HG03060 (cell line): ENCODE data around the gene PARD3B.

ENCODE experiments used
- ATAC-seq: cut with Tn5 transposase; IDR thresholded peaks from one replicate; pipeline ENCODE4 v1.9.1; 2021; ENCODE audit warnings: low read depth, moderate number of reproducible peaks; ENCODE audit not compliant: unreplicated experiment

PARD3B gene

GRCh38 chr2:204687776-204688175, 142.5 kb downstream of the PARD3B start:
- no peak for ATAC-seq

- no peak for ATAC-seq
Measured at GRCh38 chr2:204691911-204692510, 146.7 kb downstream of the PARD3B start.

- no peak for ATAC-seq
Measured at GRCh38 chr2:204692790-204693189, 147.5 kb downstream of the PARD3B start.

- ATAC-seq, result no peak
Measured at GRCh38 chr2:204693262-204693661, 148.0 kb downstream of the PARD3B start.

- no peak for ATAC-seq
Measured at GRCh38 chr2:204695506-204695905, 150.2 kb downstream of the PARD3B start.

GRCh38 chr2:204696124-204696523, 150.8 kb downstream of the PARD3B start:
- no peak for ATAC-seq

GRCh38 chr2:204705243-204705932, 160.1 kb downstream of the PARD3B start:
- no peak for ATAC-seq

- no peak for ATAC-seq
Measured at GRCh38 chr2:204706939-204707338, 161.7 kb downstream of the PARD3B start.

- ATAC-seq, result no peak
Measured at GRCh38 chr2:204713211-204713610, 167.9 kb downstream of the PARD3B start.

GRCh38 chr2:204715361-204715760, 170.1 kb downstream of the PARD3B start:
- ATAC-seq, result no peak

GRCh38 chr2:204717591-204717990, 172.3 kb downstream of the PARD3B start:
- ATAC-seq, result no peak

- no peak for ATAC-seq
Measured at GRCh38 chr2:204718607-204719006, 173.3 kb downstream of the PARD3B start.

- ATAC-seq, result no peak
Measured at GRCh38 chr2:204720874-204721273, 175.6 kb downstream of the PARD3B start.

- ATAC-seq, result no peak
Measured at GRCh38 chr2:204722207-204722606, 176.9 kb downstream of the PARD3B start.

- ATAC-seq, result no peak
Measured at GRCh38 chr2:204722691-204723090, 177.4 kb downstream of the PARD3B start.

- no peak for ATAC-seq
Measured at GRCh38 chr2:204725693-204726360, 180.6 kb downstream of the PARD3B start.

- ATAC-seq, result no peak
Measured at GRCh38 chr2:204726831-204727230, 181.6 kb downstream of the PARD3B start.

GRCh38 chr2:204727368-204727767, 182.1 kb downstream of the PARD3B start:
- no peak for ATAC-seq

GRCh38 chr2:204730603-204731002, 185.3 kb downstream of the PARD3B start:
- ATAC-seq, result no peak

- no peak for ATAC-seq
Measured at GRCh38 chr2:204732019-204732418, 186.7 kb downstream of the PARD3B start.

- no peak for ATAC-seq
Measured at GRCh38 chr2:204737296-204737695, 192.0 kb downstream of the PARD3B start.

- ATAC-seq, result no peak
Measured at GRCh38 chr2:204738721-204739120, 193.4 kb downstream of the PARD3B start.
